ENCODE data around the gene PPP2R3A. TPM values are rescaled to one million over a fixed set of nuclear protein-coding genes. Genes with fewer than 3 reads are reported as not detected.

PPP2R3A gene
- 10 to 100 TPM in 3 of 6 donors, 1 to 10 TPM in 3; 5.5 to 35.6 (median 11.0) TPM for total RNA-seq

DNA sequence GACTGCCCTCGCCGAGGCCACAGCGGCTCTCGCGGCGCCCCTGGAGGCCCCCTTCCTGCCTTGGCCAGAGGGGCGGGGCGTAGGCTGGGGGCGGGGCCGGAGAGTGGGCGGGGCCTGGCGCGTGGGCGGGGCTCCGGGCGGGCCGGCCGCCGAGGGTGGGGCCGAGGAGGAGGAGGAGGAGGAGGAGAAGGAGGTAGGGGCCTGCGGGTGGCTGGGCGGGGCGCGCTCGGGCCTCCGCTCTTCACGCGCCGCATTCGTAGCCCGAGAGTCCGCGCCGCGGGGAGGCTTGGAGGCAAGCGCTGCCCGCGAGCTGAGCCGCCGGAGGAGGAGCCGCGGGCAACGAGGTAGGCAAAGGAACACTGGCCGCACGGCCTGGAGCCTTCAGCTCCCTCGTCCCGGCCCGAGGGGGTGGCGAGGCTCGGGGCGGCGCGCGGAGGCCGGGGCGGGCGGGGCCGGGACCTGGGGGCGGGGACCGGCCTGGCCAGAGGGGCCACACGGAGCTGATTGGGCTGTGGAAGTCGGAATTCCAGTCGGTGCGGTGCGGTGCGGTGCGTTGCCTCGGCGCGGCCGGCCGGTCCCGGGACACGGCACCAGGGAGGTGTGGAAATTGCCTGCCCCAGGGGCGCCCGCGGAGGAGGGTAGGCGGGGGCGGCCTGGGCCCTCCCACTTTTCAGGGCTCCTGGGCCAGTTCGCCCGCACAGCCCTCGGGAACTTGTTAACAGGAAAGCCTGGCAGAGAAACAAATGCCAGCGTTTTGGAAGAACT is at the start of gene PPP2R3A:
PPP2R3A (plus strand) TSS at position 223 of the 765 bp plus-strand sequence. CDS start 35,771 bp downstream, outside the sequence.
- Histone ChIP-seq H3K27me3 (no peaks in the 10 kb centered on the region), H3K9me3 (peaks cover 0 to 2% (median 0%) of the 10 kb centered on the region in 4 donors), H3K36me3 (no peaks in the 10 kb centered on the region), H3K4me3 (peak within 1 kb of the TSS; percentile 74 to 81 (median 80)), H3K4me1 (peaks cover 5 to 28% (median 14%) of the 10 kb centered on the region in 4 donors), H3K27ac (peak within 1 kb of the TSS; percentile 85 to 92 (median 90))
- WGBS, 2 donors = 1 to 6% methylated on average over 7 to 25 of the region's 83 CpGs
- peak; percentile 97 to 99 for ATAC-seq (ENCODE audit: low FRiP score in 2 of 2)
- peak; percentile 80 to 96 for DNase-seq
- TF ChIP-seq POLR2AphosphoS5 (IDR thresholded peaks at IDR 0.05) = peak in 1 of 2 donors; percentile 40
- TF ChIP-seq, protein P1, sequence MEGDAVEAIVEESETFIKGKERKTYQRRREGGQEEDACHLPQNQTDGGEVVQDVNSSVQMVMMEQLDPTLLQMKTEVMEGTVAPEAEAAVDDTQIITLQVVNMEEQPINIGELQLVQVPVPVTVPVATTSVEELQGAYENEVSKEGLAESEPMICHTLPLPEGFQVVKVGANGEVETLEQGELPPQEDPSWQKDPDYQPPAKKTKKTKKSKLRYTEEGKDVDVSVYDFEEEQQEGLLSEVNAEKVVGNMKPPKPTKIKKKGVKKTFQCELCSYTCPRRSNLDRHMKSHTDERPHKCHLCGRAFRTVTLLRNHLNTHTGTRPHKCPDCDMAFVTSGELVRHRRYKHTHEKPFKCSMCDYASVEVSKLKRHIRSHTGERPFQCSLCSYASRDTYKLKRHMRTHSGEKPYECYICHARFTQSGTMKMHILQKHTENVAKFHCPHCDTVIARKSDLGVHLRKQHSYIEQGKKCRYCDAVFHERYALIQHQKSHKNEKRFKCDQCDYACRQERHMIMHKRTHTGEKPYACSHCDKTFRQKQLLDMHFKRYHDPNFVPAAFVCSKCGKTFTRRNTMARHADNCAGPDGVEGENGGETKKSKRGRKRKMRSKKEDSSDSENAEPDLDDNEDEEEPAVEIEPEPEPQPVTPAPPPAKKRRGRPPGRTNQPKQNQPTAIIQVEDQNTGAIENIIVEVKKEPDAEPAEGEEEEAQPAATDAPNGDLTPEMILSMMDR (IDR thresholded peaks at IDR 0.05) = no peak
- TF ChIP-seq POLR2A (IDR thresholded peaks at IDR 0.05) = peak in 3 of 4 donors; percentile 23 to 68 (median 35)

DNA sequence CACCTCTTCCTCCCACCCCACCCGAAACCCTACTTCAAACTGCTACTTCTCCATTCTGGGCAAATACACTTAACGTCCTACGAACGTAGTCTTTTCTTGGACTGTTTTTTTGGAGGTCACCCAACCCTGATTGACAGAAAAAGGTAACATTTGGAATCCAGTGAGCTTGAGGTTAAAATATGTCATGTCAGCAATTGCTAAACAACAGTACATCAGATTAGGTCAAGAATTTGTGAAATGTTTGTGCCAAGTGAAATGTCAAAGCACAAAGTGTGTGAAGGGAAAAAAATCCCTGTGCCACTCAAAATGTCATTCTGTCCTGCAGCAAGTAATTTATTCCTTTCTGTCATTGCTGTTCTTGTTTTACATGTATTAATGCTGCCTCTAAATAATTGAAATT is 49.2 kb upstream of the PPP2R3A start:
- TF ChIP-seq EP300 (IDR thresholded peaks at IDR 0.05) = no peak
- TF ChIP-seq POLR2AphosphoS5 (IDR thresholded peaks at IDR 0.05) = no peak
- no peak for TF ChIP-seq POLR2A (IDR thresholded peaks at IDR 0.05)
- TF ChIP-seq, protein P1 (IDR thresholded peaks at IDR 0.05) = no peak
- Histone ChIP-seq H3K27me3 (no peaks in the 10 kb centered on the region), H3K9me3 (no peaks in the 10 kb centered on the region), H3K27ac (no peak overlapping the region), H3K4me3 (no peak overlapping the region), H3K36me3 (no peaks in the 10 kb centered on the region), H3K4me1 (no peaks in the 10 kb centered on the region)
- 47 to 62% methylated on average over 4 of the region's 4 CpGs for WGBS, 2 donors
- DNase-seq (no peak), ATAC-seq (ENCODE audit: low FRiP score in 2 of 2) (no peak)

DNA sequence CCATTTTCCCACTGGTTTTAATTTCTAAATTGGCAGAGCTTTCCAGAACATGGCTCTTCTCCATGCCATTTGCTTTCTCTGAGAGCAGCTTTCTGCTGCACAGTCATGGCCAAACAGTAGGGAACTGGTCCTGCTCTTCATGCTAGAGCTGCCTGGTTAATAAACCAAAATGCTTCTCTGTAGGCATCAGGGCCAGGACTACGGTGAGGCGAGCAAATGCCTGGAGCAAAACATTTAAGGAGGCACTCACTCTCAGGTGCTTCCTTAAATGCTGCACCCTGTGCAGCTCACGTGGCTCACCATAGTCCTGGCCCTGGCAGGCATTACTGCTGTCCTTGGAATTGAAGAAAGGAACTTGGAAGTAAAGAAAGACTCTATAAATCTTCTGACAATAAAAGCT is 48.5 kb upstream of the PPP2R3A start:
- H3K27me3 ChIP-seq = no peaks in the 10 kb centered on the region
- no peaks in the 10 kb centered on the region for H3K4me1 ChIP-seq
- no peaks in the 10 kb centered on the region for H3K36me3 ChIP-seq
- DNase-seq (no peak), ATAC-seq (ENCODE audit: low FRiP score in 2 of 2) (no peak)
- TF ChIP-seq EP300 (IDR thresholded peaks at IDR 0.05) (no peak), POLR2AphosphoS5 (IDR thresholded peaks at IDR 0.05) (no peak), POLR2A (IDR thresholded peaks at IDR 0.05) (no peak)
- TF ChIP-seq, protein P1 (IDR thresholded peaks at IDR 0.05) = no peak
- H3K9me3 ChIP-seq = no peaks in the 10 kb centered on the region
- H3K27ac ChIP-seq = no peak overlapping the region
- WGBS, 2 donors = 42 to 56% methylated on average over 3 of the region's 3 CpGs
- no peak overlapping the region for H3K4me3 ChIP-seq

DNA sequence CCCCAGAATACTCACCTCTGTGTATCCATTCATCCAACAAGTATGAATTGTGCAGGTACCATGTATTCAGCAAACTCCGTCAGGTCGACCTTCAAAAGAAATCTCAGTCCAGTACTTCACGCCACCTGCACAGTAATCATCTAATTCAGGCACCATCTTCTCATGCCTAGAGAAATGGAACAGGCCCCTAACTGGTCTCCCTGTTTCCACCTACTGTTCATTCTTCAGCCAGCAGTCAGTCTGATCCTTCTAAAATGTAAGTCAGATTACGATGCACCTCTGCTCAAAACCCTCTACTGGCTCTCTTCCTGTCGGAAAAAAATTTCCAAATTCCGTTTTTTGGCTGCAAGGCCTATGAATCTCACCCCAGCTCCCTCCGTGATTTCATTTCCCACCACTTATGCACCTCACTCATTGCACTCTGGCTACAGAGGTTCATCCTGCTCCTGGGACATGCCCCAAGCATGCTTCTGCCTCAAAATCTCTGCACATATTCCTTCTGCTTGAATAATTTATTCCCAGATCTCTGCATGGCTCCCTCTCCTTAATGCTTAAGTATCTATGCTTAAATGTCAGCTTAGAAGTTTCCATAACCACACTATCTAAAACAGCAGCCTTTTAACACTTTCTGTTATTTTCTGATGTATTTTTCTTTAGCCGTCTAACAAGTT is 47.5 kb upstream of the PPP2R3A start:
- H3K27me3 ChIP-seq = no peaks in the 10 kb centered on the region
- WGBS, 2 donors = 85 to 87% methylated on average over 8 of the region's 8 CpGs
- no peaks in the 10 kb centered on the region for H3K9me3 ChIP-seq
- TF ChIP-seq POLR2AphosphoS5 (IDR thresholded peaks at IDR 0.05) (no peak), EP300 (IDR thresholded peaks at IDR 0.05) (no peak), POLR2A (IDR thresholded peaks at IDR 0.05) (no peak)
- TF ChIP-seq, protein P1 (IDR thresholded peaks at IDR 0.05) = no peak
- no peaks in the 10 kb centered on the region for H3K4me1 ChIP-seq
- no peak overlapping the region for H3K4me3 ChIP-seq
- DNase-seq = no peak
- no peak for ATAC-seq (ENCODE audit: low FRiP score in 2 of 2)
- no peak overlapping the region for H3K27ac ChIP-seq
- no peaks in the 10 kb centered on the region for H3K36me3 ChIP-seq
